Ammon's horn (tissue), 1 donor: ENCODE measurements around the gene CCNK.
A peak's percentile ranks its signal among the peaks of the same experiment; 100 is the strongest.

Experiments used
- DNase-seq: peaks from one replicate; pipeline ENCODE4 v3.0.0-alpha.2; 2016; ENCODE audit warnings: low spot score

Gene CCNK

DNA sequence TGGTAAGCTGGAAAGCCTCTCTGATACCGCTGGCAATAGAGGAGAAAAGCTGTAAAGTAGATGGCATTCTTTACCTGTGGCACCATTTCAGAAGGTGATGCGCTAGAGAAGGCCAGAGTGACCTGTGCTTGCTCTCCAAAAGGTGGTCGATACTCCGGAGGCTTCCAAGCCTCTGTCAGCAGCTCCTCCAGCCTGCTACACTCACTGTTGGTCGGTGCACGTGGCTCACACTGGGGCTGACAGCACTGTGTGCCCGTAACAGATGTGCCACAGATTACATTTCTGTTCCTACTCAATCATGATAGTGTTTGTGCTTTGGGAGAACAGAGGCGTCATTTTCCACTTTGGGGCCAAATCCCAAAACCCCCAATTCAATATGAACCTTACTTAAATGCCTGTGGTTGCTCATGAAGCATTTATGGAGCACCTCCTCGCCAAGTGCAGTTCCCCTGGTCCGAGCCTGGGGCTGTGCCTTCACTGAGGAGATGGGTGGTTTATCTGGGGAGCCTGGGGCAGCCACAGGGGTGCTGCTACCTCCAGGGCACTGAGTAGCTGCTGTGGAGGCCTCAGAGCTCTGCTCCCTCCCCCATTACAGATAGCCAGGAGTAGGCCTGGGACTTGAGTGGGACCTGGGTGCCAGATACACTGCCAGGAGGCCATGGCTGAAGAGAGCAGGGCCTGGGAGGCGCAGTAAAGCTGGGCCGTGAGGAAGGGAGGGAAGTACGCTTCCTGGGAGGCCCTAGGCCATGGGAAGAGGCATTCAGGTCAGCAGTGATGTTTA, 26.8 kb downstream of the CCNK start:
- DNase-seq: peak; percentile 54

DNA sequence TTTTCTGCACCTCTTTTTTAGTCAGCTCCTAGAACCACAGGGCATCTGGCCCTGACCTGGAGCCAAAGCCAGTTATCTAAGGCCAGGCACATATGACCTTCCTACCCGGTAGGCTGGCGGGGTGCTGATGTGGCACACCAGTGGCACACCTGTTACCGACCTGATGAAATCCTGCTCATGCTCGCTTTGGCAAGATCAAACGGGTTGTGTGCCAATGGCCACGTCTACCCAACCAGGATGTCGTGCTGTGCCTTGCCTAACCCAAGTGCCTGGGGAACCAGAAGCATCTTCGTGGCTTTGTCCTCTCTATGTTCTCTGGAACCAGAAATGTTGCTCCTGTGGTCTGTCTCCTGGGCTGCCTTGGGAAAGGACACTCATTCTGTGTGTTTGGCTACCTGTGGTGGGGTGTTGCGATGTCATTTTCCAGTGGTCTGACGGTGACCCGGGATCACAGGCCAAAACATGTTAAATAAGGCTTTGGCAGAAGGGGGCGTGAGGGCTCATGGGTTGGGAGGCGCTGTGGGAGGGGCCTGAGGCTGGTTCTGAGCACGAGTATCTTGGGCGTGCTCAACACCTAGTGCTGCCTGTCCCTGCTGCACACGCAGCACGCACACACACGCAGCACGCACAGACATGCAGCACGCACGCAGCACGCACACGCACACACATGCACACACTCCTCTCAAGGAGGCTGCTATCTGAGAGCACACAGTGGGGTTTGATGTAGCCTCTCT, 27.9 kb downstream of the CCNK start:
- no peak for DNase-seq

DNA sequence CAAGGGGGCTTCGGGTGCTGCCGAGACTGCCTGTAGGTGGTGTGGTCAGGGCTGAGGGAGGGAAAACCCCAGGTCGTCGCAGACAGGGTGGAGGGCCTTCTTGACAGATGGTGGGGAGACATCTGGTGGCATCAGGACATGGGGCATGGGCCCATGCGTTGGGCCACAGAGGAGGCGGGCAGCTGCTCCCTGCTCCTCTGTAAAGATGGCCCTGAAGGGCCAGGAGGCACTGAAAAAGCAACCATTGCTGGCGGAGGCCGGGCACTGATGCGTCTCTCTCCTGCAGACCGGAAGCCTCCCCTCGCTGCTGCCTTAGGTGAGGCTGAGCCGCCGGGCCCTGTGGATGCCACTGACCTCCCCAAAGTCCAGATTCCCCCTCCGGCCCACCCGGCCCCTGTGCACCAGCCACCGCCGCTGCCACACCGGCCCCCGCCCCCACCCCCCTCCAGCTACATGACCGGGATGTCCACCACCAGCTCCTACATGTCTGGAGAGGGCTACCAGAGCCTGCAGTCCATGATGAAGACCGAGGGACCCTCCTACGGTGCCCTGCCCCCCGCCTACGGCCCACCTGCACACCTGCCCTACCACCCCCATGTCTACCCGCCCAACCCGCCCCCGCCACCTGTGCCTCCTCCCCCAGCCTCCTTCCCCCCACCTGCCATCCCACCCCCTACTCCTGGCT, 28.8 kb downstream of the CCNK start:
- DNase-seq: no peak

DNA sequence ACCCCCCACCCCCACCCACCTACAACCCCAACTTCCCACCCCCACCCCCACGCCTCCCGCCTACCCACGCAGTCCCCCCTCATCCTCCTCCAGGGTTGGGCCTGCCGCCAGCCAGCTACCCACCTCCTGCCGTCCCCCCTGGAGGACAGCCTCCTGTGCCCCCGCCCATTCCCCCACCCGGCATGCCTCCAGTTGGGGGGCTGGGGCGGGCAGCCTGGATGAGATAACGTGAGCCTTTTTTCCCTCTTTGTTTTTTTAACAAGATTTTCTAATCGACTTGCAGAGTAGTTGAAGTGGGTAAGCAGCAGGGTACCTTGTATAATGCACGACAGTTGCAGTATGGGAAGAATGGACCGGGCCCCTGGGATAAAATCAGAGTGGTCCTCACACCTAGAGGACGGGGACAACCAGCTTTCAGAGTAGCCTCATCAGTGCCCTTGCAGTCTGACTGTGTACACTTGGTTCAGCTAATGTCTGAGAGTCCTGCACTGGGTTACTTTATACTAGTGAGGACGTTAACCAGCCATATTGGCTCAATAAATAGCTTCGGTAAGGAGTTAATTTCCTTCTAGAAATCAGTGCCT, 29.4 kb downstream of the CCNK start:
- no peak for DNase-seq

DNA sequence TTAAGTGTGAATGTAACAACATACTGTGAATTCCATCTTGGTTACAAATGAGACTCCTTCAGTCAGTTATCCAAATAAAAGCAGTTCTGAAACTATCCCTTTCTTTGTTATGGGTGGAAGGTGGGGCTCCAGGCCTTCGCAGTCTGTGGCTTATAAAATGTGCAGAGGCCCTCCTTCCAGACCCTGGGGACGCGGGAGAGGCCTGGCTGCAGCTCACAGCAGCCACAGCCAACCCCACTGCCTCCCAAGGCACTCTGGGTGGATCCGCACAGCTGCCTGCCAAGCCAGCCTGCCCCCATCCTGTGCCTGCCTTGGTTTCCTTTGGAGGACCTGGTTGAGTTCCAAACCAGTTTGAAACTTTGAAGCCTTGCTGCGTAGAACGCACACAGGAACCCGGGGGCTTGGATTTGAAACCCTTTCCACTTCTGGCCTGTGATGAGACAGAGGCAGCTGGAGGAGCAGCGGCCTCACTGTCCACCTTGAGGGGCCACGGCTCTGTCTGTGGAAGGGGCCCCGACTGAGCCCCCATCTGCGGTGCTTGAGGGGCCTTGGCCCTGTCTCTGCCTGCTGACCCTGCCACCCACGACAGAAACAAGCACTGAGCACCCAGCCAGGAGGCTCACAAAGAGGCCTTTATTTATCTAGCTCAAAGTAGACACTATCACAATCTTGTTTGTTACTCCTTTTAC, 30.4 kb downstream of the CCNK start:
- DNase-seq: peak; percentile 67

DNA sequence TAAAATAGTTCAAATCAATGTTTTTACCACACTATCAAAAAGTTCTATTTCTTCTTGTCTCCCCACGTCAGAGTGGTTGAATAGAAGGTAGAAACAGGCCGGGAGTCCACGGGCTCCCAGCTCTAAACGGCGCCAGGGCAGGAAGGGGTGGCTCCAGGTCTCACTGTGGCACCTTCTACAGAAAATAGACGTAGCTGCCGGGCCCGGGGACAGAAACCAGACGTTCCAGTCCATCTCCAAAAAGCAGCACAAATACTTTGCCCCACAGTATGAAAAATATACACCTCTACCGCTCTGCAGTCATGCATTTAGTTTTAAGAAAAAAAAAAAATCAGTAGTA, 30.9 kb downstream of the CCNK start:
- DNase-seq: no peak

DNA sequence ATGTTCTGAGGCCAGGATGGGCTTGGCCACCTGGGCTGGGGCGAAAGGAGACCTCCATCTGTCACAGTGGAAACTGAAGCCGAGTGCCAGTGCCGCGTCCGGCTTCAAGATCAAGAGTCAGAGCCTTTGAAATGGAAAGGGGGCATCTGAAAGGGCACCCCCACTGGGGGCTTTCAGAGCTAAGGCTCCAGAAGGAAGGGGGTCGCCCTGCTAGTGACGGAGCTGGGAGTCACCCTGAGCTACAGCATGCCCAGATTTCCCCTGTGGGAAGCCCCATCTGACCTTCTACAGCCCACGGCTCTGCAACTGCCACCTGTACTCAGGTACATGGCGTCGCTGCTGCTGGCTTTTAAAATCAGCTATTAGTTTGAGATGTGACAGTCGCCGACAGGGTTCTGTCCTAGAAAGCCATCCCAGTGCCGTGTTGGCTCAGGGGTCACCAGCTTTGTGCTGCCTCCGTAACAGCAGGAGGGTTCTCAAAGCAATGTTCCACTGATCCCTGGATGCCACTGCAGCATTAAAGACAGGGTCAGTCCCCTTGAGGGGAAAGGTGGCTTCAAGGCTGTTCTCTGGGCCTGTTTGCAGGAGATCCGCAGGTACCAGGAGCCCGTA, 31.5 kb downstream of the CCNK start:
- DNase-seq: no peak

DNA sequence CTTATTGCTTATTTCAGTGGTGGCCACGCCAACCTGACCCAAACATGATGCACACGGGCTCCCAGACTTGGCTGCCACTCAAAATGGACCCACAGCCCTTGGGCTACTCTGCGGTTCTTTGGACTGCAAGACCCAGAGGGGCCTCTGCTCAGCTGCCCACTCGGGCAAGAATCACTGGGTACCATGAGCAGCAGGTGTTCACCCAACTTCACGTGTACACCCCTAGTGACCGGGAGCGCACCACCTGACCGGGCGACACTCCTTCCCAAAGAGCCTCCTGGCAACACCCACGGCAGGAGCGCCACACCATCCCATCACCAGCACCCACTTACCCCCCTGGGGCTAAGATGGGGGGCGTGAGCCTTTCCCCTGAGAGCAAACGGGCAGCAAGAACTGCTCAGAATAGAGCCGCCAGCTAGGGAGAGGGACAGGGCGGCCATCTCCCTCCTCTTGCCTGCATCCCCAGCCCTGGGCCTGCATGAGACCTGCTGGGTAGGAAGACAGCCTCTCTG, 32.0 kb downstream of the CCNK start:
- DNase-seq: no peak

DNA sequence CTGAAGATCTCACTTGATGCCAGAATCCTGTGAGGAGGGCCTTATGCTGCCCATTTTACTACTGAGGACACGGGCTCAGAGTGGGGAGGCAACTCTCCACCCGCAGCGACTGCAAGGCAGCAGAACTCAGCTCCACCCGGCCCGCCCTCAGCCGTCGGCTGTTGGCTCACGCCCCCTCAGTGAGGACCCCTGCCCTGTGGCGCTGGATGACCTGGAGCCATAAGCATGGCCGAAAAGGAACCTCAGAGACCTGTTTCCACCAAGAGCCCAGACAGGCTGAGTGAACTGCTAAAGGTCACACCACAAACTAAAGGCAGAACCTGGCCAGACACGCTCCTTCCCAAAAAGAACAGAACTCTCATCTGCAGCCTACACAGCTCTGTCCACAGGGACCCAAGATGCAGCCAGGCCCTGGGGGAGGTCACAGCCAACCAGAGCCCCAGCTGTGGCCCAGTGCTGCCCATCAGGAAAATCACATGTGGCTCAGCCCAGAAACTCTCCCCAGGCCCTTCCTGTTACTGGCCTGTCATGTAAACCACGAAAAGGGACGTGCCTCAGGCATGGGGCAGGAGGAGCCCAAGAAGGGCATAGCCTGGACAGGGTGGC, 32.8 kb downstream of the CCNK start:
- DNase-seq: no peak

DNA sequence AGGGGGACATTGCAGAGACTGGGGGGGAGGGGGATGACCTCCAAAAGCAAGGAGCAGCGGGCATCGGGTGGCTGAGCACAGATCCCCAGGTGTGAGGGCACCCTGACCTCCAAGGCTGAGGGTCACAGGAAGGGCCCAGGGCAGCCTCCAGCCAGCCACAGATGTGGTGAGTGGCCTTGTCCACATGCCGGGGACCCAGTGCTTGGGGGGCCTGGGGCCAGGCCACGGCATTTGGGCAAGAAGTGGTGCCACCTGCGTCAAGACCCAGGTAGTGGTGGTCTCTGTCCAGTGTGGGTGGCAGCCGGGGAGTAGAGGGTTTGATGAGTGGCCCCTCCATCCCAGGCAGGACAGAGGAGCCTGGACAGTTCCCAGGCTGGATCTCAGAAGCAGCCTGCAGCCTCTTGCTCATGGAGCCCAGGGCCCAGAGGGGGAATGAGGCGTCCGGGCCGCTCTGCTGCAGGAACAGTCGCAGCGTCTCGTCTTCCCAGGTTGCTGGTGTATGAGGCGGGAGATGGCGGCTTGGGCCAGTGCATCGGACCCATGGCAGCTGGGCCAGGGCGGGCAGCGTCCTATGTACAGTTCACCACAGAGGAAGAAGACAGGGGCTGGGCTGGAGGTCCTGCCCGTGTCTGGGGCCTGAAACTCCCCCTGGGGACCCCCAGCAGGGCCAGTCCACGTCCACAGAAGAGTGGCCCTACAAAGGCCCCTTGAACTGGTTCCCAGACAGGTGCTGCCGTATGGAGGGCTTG, 33.5 kb downstream of the CCNK start:
- no peak for DNase-seq

DNA sequence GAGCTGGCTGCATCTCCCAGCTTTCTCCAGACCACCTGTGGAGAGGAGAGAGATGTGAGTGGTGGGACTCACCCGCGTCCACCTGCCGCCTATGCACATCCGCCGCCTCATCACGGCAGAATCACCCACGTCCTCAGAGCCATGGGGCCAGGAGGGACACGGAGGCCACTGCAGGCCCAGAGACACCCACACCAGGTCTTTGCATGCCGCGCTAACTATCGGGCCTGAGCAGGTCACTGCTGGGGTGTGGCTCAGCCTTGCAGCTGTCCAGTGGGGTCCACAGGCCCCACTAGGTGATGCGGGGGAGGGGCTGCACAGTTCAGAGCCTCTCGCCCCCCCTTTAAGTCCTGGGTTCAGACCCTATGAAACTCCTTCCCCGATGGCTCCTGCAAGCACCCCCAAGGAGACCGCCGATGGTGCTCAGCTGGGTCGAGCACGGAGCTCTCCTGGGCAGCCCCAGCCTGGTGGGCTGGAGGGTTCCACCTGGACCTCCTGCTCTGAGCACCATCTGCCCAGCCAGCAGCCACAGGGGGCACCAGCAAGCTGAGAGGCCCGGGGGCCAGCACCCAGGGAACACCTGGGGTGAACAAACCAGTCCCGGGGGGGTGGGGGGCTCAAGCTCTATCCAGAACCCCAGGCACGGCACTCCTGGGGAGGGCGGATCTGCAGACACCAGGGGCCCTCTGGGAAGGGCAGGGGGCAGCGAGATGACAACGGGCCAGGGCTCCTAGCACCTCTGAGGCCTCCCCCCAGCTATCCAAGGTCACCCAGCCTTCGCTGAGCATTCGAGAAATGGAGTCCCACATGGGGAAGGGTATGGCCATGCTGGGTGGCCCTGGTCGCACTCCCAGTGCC, 34.3 kb downstream of the CCNK start:
- no peak for DNase-seq

DNA sequence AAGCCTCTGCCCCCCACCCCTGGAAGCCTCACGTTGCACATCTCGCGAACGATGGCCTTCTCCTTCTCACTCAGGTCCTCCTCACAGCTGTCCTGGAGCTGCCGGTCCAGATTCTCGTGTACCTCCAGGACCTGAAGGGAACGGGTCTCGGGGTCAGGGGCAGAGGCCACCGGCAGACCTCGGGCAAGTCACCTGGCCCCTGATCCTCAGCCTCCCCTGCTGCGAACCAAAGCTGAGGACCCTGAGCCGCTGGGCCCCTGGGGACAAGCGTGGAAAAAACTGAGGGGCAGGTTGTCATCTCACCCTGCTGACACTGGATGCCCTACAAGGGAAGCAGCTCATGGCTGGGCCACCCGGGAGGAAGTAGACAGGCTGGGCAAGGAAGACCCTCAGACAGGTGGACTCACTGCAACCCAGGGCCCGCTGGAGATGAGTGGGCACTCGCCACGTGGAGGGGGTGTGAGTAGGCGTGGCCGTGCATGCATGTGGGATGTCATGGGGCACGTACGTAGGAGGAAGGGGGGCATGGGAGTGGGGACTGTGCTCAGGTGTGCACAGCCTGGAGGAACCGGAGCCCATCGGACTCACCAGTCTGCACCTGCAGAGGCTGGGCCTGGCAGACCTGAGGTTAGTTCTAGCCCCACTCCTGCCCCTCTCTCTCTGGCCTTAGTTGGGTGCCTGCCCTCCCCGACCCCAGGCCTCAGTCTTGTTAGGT, 35.1 kb downstream of the CCNK start:
- no peak for DNase-seq

DNA sequence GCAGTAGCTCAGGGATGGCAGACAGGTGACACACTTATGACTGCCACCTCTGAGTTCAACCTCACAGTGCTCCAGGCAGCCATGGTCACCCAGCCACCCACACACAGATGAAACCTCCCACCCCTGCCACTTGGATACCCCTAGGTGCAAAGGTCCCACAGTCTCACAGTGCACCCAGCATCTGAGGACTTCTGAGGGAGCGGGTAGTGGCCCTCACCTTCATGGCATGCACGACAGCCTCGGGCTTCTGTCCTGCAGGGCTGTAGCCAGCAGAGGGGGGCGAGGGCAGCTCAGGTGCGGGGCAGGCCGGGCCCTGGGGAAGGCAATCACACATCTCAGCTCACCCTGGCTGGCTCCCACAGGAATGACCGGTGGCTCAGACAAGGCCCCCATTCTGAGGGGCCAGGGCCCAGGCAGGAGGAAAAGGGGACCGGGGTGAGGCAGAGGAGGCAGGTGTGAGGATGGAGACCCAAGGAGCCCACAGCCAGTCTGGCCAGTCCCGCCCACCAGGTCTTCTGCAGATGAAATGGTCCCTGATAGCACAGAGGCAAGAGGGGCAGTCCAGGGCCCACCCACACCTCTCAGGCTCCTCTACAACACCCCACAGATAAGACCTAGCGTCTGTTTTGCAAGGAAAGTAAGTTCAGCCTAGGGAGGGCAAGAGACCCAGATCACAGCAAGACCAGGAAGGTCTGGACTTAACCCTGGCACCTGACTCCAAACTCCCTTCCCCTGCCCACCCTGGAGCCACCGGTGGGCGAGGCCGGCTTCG, 35.8 kb downstream of the CCNK start:
- no peak for DNase-seq

DNA sequence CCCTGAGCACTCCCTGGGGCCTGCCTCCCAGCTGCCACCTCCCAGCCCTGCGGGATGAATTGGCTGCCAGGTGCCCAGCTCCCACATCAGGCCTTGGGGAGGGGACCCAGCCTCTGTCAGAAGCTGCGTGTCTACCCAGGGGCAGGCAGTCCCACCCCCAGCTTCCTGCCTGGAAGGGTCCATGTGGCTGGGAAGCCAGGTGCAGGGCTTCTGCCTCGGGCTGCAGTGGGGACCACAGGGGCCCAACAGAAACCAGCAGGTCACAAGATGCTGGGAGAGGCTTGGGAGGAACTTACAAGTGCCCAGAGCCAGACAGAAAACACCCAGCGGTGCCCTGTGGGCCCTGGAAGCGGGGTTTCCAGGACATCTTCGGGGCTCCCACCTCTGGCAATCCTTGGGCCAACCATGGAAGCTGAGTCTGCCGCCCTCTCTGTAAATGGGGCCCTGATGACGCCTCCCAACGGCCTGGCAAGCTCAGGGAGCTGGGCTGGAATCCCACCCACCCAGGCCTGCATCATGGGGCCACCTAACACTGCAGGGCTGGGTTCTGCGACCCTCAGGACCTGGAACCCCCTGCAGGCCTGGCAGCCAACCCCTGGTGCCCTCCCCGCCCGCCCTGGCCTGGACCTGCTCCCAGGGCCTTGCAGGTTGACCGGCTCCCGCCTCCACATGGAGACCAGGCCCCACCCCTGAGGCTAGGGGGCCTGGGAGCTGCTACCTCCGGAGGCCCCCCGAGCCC, 36.6 kb downstream of the CCNK start:
- DNase-seq: no peak

DNA sequence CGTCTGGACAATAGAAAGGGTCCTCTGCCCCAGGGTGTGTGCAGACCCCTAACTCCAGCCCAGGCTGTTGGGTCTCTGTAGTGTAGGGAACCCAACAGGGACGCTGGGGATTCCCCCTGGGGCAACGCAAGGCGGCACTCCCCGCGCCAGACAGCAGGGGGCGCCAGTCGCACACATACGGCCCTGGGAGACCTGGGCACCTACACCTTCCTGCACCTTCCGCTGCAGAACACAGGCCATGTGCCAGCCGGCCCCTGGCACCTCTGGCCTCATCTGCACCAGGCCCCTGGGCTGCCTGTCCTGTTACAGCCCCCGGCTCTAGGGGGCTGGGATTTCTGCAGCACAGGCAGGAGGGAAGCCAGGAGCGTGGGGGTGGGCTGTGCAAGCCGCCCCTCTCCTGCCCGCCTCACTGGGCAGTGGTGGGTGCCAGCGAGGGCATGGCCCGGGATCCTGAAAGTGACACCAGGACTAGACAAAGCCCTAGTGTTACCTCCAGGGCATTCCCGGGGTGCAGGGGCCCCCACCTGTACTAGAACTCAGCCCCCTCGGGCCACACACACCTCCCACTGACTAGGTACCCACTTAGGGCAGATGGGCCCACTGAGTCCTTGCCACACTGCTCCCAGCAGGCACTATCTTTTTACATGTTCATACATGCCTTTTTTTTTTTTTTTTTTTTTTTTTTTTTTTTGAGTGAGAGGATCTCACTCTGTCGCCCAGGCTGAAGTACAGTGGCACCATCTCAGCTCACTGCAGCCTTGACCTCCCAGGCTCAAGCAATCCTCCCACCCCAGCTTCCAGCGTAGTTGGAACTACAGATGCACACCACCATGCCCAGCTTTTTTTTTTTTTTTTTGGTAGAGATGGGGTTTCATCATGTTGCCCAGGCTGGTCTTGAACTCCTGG, 37.5 kb downstream of the CCNK start:
- peak; percentile 72 for DNase-seq

DNA sequence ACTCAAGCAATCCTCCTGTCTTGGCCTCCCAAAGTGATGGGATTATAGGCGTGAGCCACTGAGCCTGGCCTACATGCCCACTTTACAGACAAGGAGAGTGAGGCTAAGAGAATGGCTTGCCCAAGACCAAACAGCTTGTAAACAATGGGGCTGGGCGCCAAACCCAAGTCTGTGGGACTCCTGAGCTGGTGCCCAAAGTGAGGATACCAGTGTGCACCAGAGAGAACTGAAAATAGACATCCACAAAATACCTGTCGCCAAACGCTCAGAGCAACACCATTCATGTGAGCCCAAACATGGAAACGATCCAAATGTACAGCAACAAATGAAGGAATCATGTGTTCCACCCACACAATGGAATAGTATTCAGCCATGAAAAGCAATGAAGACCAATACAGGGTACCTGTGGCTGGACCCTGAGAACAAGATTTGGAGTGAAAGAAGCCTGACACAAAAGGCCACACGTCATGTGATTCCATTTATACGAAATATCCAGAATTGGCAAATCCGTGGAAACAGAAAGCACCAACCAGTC, 38.2 kb downstream of the CCNK start:
- DNase-seq: no peak
